BE2C (cell line): ENCODE measurements around the gene MEGF11.

Experiments
- DNase-seq: peaks from one replicate; pipeline ENCODE4 v3.0.0-alpha.2; 2020
- H3K27me3 ChIP-seq: fragments of 250-450 bp; sonication (Bioruptor Pico); 2 replicates; pipeline ENCODE4 v1.5.1; 2020; ENCODE audit warnings: mild to moderate bottlenecking
- H3K36me3 ChIP-seq: fragments of 250-450 bp; sonication (Bioruptor Pico); 2 replicates; pipeline ENCODE4 v1.5.1; 2020; ENCODE audit warnings: mild to moderate bottlenecking
- H3K4me1 ChIP-seq: fragments of 250-450 bp; sonication (Bioruptor Pico); 2 replicates; pipeline ENCODE4 v1.5.1; 2020
- H3K4me3 ChIP-seq: 2 replicates; pipeline ENCODE4 v1.5.1; 2011; ENCODE audit warnings: low read depth, low read length
- H3K9me3 ChIP-seq: fragments of 250-450 bp; sonication (Bioruptor Pico); 2 replicates; pipeline ENCODE4 v1.5.1; 2020
- CTCF ChIP-seq: IDR thresholded peaks from 2 replicates; pipeline ENCODE4 v1.5.1; 2012; ENCODE audit warnings: mild to moderate bottlenecking, low read depth, low read length

The MEGF11 gene

GRCh38 chr15:65917936-65918335 is 335.6 kb downstream of the MEGF11 start:
- no peak overlapping the region for H3K4me3 ChIP-seq
- no peak for DNase-seq
- H3K9me3 ChIP-seq, result no peaks in the 10 kb centered on the region
- H3K4me1 ChIP-seq, result no peaks in the 10 kb centered on the region
- no peak for TF ChIP-seq CTCF
- no peaks in the 10 kb centered on the region for H3K36me3 ChIP-seq
- no peaks in the 10 kb centered on the region for H3K27me3 ChIP-seq

- no peaks in the 10 kb centered on the region for H3K4me1 ChIP-seq
- H3K27me3 ChIP-seq, result no peaks in the 10 kb centered on the region
- H3K4me3 ChIP-seq, result no peak overlapping the region
- H3K36me3 ChIP-seq, result no peaks in the 10 kb centered on the region
- no peak for DNase-seq
- no peaks in the 10 kb centered on the region for H3K9me3 ChIP-seq
- TF ChIP-seq CTCF, result no peak
Measured at GRCh38 chr15:65917407-65917756, 336.2 kb downstream of the MEGF11 start.

- Histone ChIP-seq H3K27me3 (no peaks in the 10 kb centered on the region), H3K4me3 (no peak overlapping the region), H3K9me3 (no peaks in the 10 kb centered on the region), H3K4me1 (no peaks in the 10 kb centered on the region), H3K36me3 (no peaks in the 10 kb centered on the region)
- peak; percentile 88 for TF ChIP-seq CTCF
- DNase-seq, result peak; percentile 82
Measured at GRCh38 chr15:65916664-65917406, 336.7 kb downstream of the MEGF11 start.

GRCh38 chr15:65916041-65916663 is 337.4 kb downstream of the MEGF11 start:
- H3K27me3 ChIP-seq, result no peaks in the 10 kb centered on the region
- H3K4me1 ChIP-seq, result no peaks in the 10 kb centered on the region
- no peak overlapping the region for H3K4me3 ChIP-seq
- TF ChIP-seq CTCF, result no peak
- H3K9me3 ChIP-seq, result no peaks in the 10 kb centered on the region
- no peaks in the 10 kb centered on the region for H3K36me3 ChIP-seq
- DNase-seq, result no peak

GRCh38 chr15:65914981-65915925 is 338.3 kb downstream of the MEGF11 start:
- no peaks in the 10 kb centered on the region for H3K4me1 ChIP-seq
- no peak for DNase-seq
- no peaks in the 10 kb centered on the region for H3K27me3 ChIP-seq
- no peak for TF ChIP-seq CTCF
- no peaks in the 10 kb centered on the region for H3K9me3 ChIP-seq
- H3K36me3 ChIP-seq, result no peaks in the 10 kb centered on the region
- H3K4me3 ChIP-seq, result no peak overlapping the region
